Liver (tissue), 9 donors: ENCODE data around the gene SLC16A10. TPM values are rescaled to one million over a fixed set of nuclear protein-coding genes. Genes with fewer than 3 reads are reported as not detected.

Source experiments
- DNase-seq: peaks from one replicate; pipeline ENCODE4 v3.0.0-alpha.2; 2017; ENCODE audit warnings: low spot score
- H3K27ac ChIP-seq, 2 donors: one replicate each; pipeline ENCODE4 v1.7.0; 2013; ENCODE audit warnings: inconsistent platforms in 2 of 2, low read length in 2 of 2, control low read depth in 1 of 2, low read depth in 1 of 2, mild to moderate bottlenecking in 1 of 2
- H3K27me3 ChIP-seq, 4 donors: one replicate each; pipeline versions ENCODE4 v1.6.1 to v1.7.0; 2013; ENCODE audit warnings: low read length in 3 of 4, inconsistent platforms in 1 of 4, mild to moderate bottlenecking in 1 of 4, moderate library complexity in 1 of 4; ENCODE audit not compliant: control insufficient read depth in 4 of 4, insufficient read depth in 4 of 4
- H3K36me3 ChIP-seq, 4 donors: one replicate each; pipeline versions ENCODE4 v1.6.1 to v1.7.0; 2013; ENCODE audit warnings: low read length in 3 of 4, mild to moderate bottlenecking in 3 of 4, low read depth in 1 of 4, moderate library complexity in 1 of 4; ENCODE audit not compliant: control insufficient read depth in 4 of 4, insufficient read depth in 3 of 4
- H3K4me1 ChIP-seq, 4 donors: one replicate each; pipeline versions ENCODE4 v1.6.1 to v1.7.0; 2013; ENCODE audit warnings: low read length in 3 of 4, mild to moderate bottlenecking in 3 of 4, moderate library complexity in 1 of 4; ENCODE audit not compliant: control insufficient read depth in 4 of 4, insufficient read depth in 4 of 4
- H3K4me3 ChIP-seq, 3 donors: one replicate each; pipeline versions ENCODE4 v1.6.1 to v1.7.0; 2013; ENCODE audit warnings: low read length in 3 of 3, control low read depth in 1 of 3, low read depth in 1 of 3, mild to moderate bottlenecking in 1 of 3
- H3K9ac ChIP-seq, 2 donors: one replicate each; pipeline ENCODE4 v1.7.0; 2013; ENCODE audit warnings: low read length in 2 of 2, mild to moderate bottlenecking in 2 of 2, moderate library complexity in 2 of 2, control low read depth in 1 of 2, low read depth in 1 of 2
- H3K9me3 ChIP-seq, 4 donors: one replicate each; pipeline versions ENCODE4 v1.6.1 to v1.7.0; 2013; ENCODE audit warnings: low read length in 3 of 4; ENCODE audit not compliant: control insufficient read depth in 4 of 4
- ATF3 ChIP-seq: IDR thresholded peaks from 2 replicates; pipeline ENCODE4 v1.6.1; 2016; ENCODE audit warnings: antibody characterized with exemption
- EGR1 ChIP-seq, 2 donors: IDR thresholded peaks; 2 replicates each; pipeline ENCODE4 v1.6.1; 2016 to 2018; ENCODE audit warnings: antibody characterized with exemption in 2 of 2, low read depth in 2 of 2
- FOXA2 ChIP-seq: IDR thresholded peaks from 2 replicates; pipeline ENCODE4 v1.6.1; 2016; ENCODE audit warnings: antibody characterized with exemption
- HNF4A ChIP-seq, 2 donors: conservative IDR thresholded peaks; 2 replicates each; pipeline ENCODE4 v1.6.1; 2016; ENCODE audit warnings: antibody characterized with exemption in 2 of 2, mild to moderate bottlenecking in 2 of 2
- JUND ChIP-seq, 2 donors: IDR thresholded peaks; 2 replicates each; pipeline ENCODE4 v1.6.1; 2016; ENCODE audit warnings: antibody characterized with exemption in 2 of 2
- MAX ChIP-seq: IDR thresholded peaks from 2 replicates; pipeline ENCODE4 v1.6.1; 2016; ENCODE audit warnings: antibody characterized with exemption
- RAD21 ChIP-seq, 2 donors: IDR thresholded peaks; 2 replicates each; pipeline ENCODE4 v1.6.1; 2016; ENCODE audit warnings: antibody characterized with exemption in 2 of 2, mild to moderate bottlenecking in 2 of 2
- RXRA ChIP-seq, 2 donors: IDR thresholded peaks; 2 replicates each; pipeline ENCODE4 v1.6.1; 2017 to 2018; ENCODE audit warnings: antibody characterized with exemption in 2 of 2, mild to moderate bottlenecking in 1 of 2
- SP1 ChIP-seq: IDR thresholded peaks from 2 replicates; pipeline ENCODE4 v1.6.1; 2018; ENCODE audit warnings: antibody characterized with exemption, mild to moderate bottlenecking
- TAF1 ChIP-seq: conservative IDR thresholded peaks from 2 replicates; pipeline ENCODE4 v1.6.1; 2016; ENCODE audit warnings: antibody characterized with exemption, mild to moderate bottlenecking
- YY1 ChIP-seq: IDR thresholded peaks from 2 replicates; pipeline ENCODE4 v1.6.1; 2016; ENCODE audit warnings: antibody characterized with exemption, mild to moderate bottlenecking
- ZBTB33 ChIP-seq: IDR thresholded peaks from 2 replicates; pipeline ENCODE4 v1.6.1; 2016; ENCODE audit warnings: antibody characterized with exemption
- WGBS: extraction: QIAGEN DNeasy Blood & Tissue Kit; methylation state at CpG from one replicate; pipeline ENCODE4 v1.1.7; 2013; 5-methylcytosine and 5-hydroxymethylcytosine counted together
- polyA plus RNA-seq, 2 donors: library from polyadenylated mRNA; stranded (reverse) in 1 of 2; unstranded in 1 of 2; fragments of 200-250 nt in 1 of 2; fragments of >200 nt in 1 of 2; fragmentation: Nextera tagmentation in 1 of 2; extraction: Ambion mirVana in 1 of 2; gene quantifications; one replicate each; pipeline versions ENCODE4 v1.2.1 to v1.2.3, GENCODE V29; 2013 to 2015
- total RNA-seq, 2 donors: library from RNA; depleted of rRNA; stranded (reverse); fragments of >200 nt; gene quantifications; one replicate each; pipeline ENCODE4 v1.2.3, GENCODE V29; 2014
- TF ChIP-seq, protein P1 (sequence below): fragments of 150-350 bp; IDR thresholded peaks from 2 replicates; pipeline ENCODE4 v1.5.1; 2017; ENCODE audit warnings: improper control_type of control experiment, low read depth, low read length; ENCODE audit not compliant: missing input control
- TF ChIP-seq, protein P2 (sequence below): IDR thresholded peaks from 2 replicates; pipeline ENCODE4 v1.6.1; 2016; ENCODE audit warnings: antibody characterized with exemption, mild to moderate bottlenecking
- donor health status: healthy.
- donor health status: healthy.
- donor health status: healthy.
- donor health status: healthy.
- donor health status: healthy.

SLC16A10 gene
- total and polyA plus RNA-seq, 4 donors = 1.8 to 16.7 (median 8.4) TPM

- Histone ChIP-seq H3K9me3 (no peaks in the 10 kb centered on the region), H3K27me3 (no peaks in the 10 kb centered on the region), H3K9ac (no peak overlapping the region), H3K4me1 (peaks cover 0 to 17% (median 14%) of the 10 kb centered on the region in 4 donors), H3K4me3 (no peak overlapping the region), H3K36me3 (no peaks in the 10 kb centered on the region), H3K27ac (peak overlapping the region in 1 of 2 donors; percentile 85)
- 60% methylated on average over 1 of the region's 1 CpG for WGBS
- no peak for DNase-seq
- TF ChIP-seq RXRA (IDR thresholded peaks at IDR 0.05) (no peak), EGR1 (IDR thresholded peaks at IDR 0.05; ENCODE audit: low read depth in 2 of 2) (no peak), YY1 (no peak), HNF4A (conservative IDR thresholded peaks at IDR 0.05) (no peak), SP1 (no peak), MAX (no peak), FOXA2 (no peak), JUND (IDR thresholded peaks at IDR 0.05) (no peak), RAD21 (IDR thresholded peaks at IDR 0.05) (no peak), ATF3 (no peak), TAF1 (no peak), ZBTB33 (no peak)
- TF ChIP-seq, protein P1, sequence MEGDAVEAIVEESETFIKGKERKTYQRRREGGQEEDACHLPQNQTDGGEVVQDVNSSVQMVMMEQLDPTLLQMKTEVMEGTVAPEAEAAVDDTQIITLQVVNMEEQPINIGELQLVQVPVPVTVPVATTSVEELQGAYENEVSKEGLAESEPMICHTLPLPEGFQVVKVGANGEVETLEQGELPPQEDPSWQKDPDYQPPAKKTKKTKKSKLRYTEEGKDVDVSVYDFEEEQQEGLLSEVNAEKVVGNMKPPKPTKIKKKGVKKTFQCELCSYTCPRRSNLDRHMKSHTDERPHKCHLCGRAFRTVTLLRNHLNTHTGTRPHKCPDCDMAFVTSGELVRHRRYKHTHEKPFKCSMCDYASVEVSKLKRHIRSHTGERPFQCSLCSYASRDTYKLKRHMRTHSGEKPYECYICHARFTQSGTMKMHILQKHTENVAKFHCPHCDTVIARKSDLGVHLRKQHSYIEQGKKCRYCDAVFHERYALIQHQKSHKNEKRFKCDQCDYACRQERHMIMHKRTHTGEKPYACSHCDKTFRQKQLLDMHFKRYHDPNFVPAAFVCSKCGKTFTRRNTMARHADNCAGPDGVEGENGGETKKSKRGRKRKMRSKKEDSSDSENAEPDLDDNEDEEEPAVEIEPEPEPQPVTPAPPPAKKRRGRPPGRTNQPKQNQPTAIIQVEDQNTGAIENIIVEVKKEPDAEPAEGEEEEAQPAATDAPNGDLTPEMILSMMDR = no peak
- TF ChIP-seq, protein P2, sequence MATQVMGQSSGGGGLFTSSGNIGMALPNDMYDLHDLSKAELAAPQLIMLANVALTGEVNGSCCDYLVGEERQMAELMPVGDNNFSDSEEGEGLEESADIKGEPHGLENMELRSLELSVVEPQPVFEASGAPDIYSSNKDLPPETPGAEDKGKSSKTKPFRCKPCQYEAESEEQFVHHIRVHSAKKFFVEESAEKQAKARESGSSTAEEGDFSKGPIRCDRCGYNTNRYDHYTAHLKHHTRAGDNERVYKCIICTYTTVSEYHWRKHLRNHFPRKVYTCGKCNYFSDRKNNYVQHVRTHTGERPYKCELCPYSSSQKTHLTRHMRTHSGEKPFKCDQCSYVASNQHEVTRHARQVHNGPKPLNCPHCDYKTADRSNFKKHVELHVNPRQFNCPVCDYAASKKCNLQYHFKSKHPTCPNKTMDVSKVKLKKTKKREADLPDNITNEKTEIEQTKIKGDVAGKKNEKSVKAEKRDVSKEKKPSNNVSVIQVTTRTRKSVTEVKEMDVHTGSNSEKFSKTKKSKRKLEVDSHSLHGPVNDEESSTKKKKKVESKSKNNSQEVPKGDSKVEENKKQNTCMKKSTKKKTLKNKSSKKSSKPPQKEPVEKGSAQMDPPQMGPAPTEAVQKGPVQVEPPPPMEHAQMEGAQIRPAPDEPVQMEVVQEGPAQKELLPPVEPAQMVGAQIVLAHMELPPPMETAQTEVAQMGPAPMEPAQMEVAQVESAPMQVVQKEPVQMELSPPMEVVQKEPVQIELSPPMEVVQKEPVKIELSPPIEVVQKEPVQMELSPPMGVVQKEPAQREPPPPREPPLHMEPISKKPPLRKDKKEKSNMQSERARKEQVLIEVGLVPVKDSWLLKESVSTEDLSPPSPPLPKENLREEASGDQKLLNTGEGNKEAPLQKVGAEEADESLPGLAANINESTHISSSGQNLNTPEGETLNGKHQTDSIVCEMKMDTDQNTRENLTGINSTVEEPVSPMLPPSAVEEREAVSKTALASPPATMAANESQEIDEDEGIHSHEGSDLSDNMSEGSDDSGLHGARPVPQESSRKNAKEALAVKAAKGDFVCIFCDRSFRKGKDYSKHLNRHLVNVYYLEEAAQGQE = no peak
Measured at GRCh38 chr6:111201244-111201554, 113.9 kb downstream of the SLC16A10 start.

DNA sequence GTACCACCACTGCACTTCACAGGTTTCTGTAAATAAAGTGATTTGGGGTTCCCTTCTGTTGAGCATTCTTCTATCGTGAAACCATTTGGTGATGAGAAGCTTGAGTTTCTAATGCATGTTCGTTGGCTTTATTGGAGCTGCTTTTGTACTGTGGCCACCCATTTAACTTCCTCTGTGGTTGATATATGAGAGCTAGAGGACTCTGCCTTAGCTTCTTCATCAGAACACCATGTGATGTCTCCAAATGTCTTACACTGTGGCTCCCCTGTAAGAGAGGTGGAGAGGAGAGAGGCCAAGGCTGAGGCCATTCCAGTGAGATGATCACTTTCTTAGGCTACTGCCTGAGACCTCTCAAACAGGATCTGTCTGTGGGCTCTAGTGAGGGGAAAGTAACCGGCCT is 114.5 kb downstream of the SLC16A10 start:
- Histone ChIP-seq H3K9me3 (no peaks in the 10 kb centered on the region), H3K9ac (no peak overlapping the region), H3K27ac (no peak overlapping the region), H3K36me3 (no peaks in the 10 kb centered on the region), H3K27me3 (no peaks in the 10 kb centered on the region), H3K4me3 (no peak overlapping the region), H3K4me1 (peaks cover 0 to 17% (median 14%) of the 10 kb centered on the region in 4 donors)
- DNase-seq = no peak
- 95% methylated on average over 3 of the region's 3 CpGs for WGBS
- TF ChIP-seq, protein P1 = no peak
- TF ChIP-seq EGR1 (IDR thresholded peaks at IDR 0.05; ENCODE audit: low read depth in 2 of 2) (no peak), JUND (IDR thresholded peaks at IDR 0.05) (no peak), ZBTB33 (no peak), ATF3 (no peak), YY1 (no peak), HNF4A (conservative IDR thresholded peaks at IDR 0.05) (no peak), FOXA2 (no peak)
- TF ChIP-seq, protein P2 = no peak
